ENCODE data around the gene ETNK1. TPM values are rescaled to one million over a fixed set of nuclear protein-coding genes. Genes with fewer than 3 reads are reported as not detected.
"Not testable (repeated sequence)": the region's sequence is repeated elsewhere in the genome, so short reads cannot be mapped to it uniquely, and the experiment has no call there.

Gene ETNK1
- total RNA-seq, 2 experiments from 2014 or later: 66.9 to 72.0 TPM

DNA sequence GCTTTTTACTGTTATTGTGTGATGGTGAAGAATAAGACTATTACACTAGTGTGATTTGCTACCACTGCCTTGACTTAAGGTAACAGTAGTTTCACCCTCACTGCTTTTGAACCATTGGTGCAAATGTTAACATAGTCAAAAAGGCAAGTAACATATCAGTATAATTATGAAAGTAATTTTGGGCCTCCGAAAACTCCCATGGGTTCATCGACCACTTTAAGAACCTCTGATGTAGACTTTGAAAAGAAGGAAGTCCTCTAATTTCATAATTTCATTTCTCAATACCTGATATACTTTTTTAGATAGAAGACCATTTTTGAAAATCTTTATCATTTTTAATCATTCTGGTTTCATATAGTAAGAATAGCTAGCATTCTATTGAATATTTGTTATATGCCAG is 57.7 kb downstream of the ETNK1 start:
- ChIA-PET CTCF (interaction anchor here (0.6 kb wide), 1 partner anchor 623 kb away, joined by 4 read pairs; no protein-coding TSS in a partner anchor), POLR2A (interaction anchor here (0.6 kb wide), 1 partner anchor 11 kb away, joined by 3 read pairs; no protein-coding TSS in a partner anchor)
- H3K27me3 Mint-ChIP-seq: no peaks in the 10 kb centered on the region
- H3K4me1 Mint-ChIP-seq: peaks cover 17% of the 10 kb centered on the region
- no peak overlapping the region for H3K4me3 Mint-ChIP-seq
- H3K27ac Mint-ChIP-seq: no peak overlapping the region
- peaks cover 36% of the 10 kb centered on the region for H3K36me3 Mint-ChIP-seq (ENCODE audit: low read depth)
- DNase-seq: no peak
- H3K9me3 Mint-ChIP-seq: no peaks in the 10 kb centered on the region

GRCh38 chr12:22683131-22683530 is 58.2 kb downstream of the ETNK1 start:
- POLR2A ChIA-PET: interaction anchor here (0.6 kb wide), 1 partner anchor 11 kb away, joined by 3 read pairs; no protein-coding TSS in a partner anchor
- CTCF ChIA-PET: interaction anchor here (0.6 kb wide), 1 partner anchor 623 kb away, joined by 4 read pairs; no protein-coding TSS in a partner anchor

DNA sequence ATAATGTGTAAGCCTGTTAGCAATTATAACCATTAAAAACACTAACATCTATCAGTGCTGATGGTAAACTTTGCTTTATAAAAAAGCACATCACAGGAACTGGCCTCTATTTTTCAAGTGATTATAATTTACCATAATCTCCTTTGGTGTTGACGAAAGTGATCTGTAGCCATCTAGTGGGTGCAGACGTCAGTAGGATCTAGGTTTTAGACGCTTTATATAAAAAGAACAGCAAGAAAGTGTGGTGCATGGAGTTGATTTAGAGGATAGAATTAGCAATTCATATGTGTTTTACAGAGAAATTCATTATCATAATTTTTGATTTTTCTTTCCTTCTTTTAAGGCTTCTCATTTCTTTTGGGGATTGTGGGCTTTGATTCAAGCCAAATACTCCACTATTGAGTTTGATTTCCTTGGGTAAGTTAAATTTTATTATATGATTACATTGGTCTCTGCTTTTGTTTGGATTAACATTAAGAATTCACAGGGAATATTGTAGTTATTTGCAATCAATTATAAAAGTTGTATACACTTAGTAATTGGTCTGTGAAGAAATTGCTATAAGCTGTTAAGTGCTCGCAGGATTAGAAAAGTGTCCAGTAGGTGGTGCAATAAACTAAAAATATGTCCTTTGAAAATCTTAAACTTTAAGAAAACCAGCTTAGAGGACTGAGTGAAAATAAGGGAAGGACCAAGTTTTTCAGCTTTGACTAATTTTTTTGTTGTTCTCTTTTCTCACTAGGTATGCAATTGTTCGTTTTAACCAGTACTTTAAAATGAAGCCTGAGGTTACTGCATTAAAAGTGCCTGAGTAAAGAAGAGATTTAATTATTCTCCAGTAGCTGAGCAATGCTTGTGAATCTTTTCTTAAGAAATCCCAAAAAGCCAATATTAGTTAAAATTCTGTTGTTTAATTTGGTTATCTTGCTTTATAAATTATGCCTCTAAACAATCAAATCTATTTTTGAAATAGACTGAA is 59.5 kb downstream of the ETNK1 start:
- ChIA-PET POLR2A (no interaction called here), CTCF (interaction anchor here (0.6 to 1.1 kb wide), 2 partner anchors 12 to 60 kb away, joined by 3 read pairs; partner anchors contain the start of gene ETNK1)
- Mint-ChIP-seq H3K4me1 (peaks cover 19% of the 10 kb centered on the region), H3K9me3 (no peaks in the 10 kb centered on the region), H3K27ac (no peak overlapping the region), H3K27me3 (no peaks in the 10 kb centered on the region), H3K4me3 (no peak overlapping the region), H3K36me3 (ENCODE audit: low read depth) (peaks cover 18% of the 10 kb centered on the region)
- DNase-seq: no peak

More at GRCh38 chr12:22683131-22683530, 58.2 kb downstream of the ETNK1 start:
- no peak for DNase-seq
- no peaks in the 10 kb centered on the region for H3K9me3 Mint-ChIP-seq
- no peaks in the 10 kb centered on the region for H3K27me3 Mint-ChIP-seq
- H3K4me1 Mint-ChIP-seq: peaks cover 19% of the 10 kb centered on the region
- H3K36me3 Mint-ChIP-seq (ENCODE audit: low read depth): peaks cover 31% of the 10 kb centered on the region
- no peak overlapping the region for H3K27ac Mint-ChIP-seq
- no peak overlapping the region for H3K4me3 Mint-ChIP-seq

DNA sequence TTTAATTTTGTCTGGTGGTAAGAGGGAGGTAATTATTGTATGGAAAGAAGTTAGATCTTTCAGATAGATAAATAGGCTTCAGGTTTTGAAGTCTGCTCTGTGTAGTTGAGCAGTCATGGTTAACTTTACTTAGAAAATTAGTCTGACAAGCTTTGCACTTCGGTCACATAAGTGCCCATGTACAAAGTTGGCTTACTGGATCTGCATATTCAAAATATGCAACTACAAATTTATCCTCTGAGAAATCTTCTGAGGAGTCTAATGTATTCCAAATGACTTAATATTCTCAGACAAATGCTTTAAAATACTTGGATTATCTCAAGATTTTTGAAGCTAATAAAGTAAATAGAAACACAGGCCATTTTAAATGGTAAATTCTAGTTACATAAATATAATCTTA is 61.2 kb downstream of the ETNK1 start:
- Mint-ChIP-seq H3K4me1 (peaks cover 19% of the 10 kb centered on the region), H3K27ac (no peak overlapping the region), H3K27me3 (no peaks in the 10 kb centered on the region), H3K9me3 (no peaks in the 10 kb centered on the region), H3K36me3 (ENCODE audit: low read depth) (peaks cover 16% of the 10 kb centered on the region), H3K4me3 (no peak overlapping the region)
- no peak for DNase-seq
- CTCF ChIA-PET: no interaction called here
- POLR2A ChIA-PET: no interaction called here

DNA sequence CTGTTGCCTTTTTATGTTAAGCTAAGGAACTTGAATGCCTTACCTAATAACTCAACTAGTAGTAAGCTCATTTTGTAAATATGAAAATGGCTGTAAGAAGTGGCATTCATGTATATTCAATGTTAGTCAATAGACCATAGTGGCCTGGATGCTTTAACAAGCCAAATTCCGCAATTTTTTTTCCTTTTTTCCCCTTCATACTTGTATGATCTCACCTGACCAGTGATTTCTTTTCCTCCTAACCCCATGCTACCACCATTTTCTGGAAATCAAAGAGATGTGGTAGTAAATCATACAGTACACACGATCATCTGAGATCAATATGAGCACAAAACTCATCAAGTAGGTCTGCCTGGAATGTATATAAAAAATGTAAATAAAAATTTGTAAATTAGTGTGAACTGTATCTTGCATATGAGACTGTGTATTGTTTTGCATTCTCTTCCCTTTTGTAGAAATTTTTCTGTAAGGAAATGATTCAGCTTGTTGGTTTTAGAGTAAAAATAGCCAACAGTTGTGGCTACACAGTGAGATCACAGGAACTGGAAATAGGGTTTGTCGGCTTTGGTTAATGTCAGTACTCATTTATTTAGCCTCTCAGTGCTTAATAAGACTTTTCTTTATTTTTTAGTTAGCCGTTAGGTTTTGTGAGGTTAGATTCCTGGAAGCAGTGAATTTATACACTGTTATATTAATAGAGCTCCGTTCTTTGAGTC is 62.5 kb downstream of the ETNK1 start:
- DNase-seq: no peak
- H3K27ac Mint-ChIP-seq: peak overlapping the region; percentile 38
- peaks cover 29% of the 10 kb centered on the region for H3K36me3 Mint-ChIP-seq (ENCODE audit: low read depth)
- H3K4me1 Mint-ChIP-seq: peaks cover 22% of the 10 kb centered on the region
- ChIA-PET POLR2A (no interaction called here), CTCF (interaction anchor here (0.6 to 0.7 kb wide), 2 partner anchors 125 to 309 kb away, joined by 3 read pairs; no protein-coding TSS in a partner anchor)
- H3K4me3 Mint-ChIP-seq: no peak overlapping the region
- H3K9me3 Mint-ChIP-seq: no peaks in the 10 kb centered on the region
- H3K27me3 Mint-ChIP-seq: no peaks in the 10 kb centered on the region

GRCh38 chr12:22689876-22690275 is 64.9 kb downstream of the ETNK1 start:
- no peak for DNase-seq
- H3K27me3 Mint-ChIP-seq: no peaks in the 10 kb centered on the region
- H3K27ac Mint-ChIP-seq: no peak overlapping the region
- H3K36me3 Mint-ChIP-seq (ENCODE audit: low read depth): peaks cover 25% of the 10 kb centered on the region
- POLR2A ChIA-PET: no interaction called here
- H3K4me1 Mint-ChIP-seq: peaks cover 20% of the 10 kb centered on the region
- no peak overlapping the region for H3K4me3 Mint-ChIP-seq
- CTCF ChIA-PET: no interaction called here
- H3K9me3 Mint-ChIP-seq: no peaks in the 10 kb centered on the region

GRCh38 chr12:22691319-22691718 is 66.3 kb downstream of the ETNK1 start:
- H3K27ac Mint-ChIP-seq: no peak overlapping the region
- ChIA-PET POLR2A (no interaction called here), CTCF (no interaction called here)
- DNase-seq: no peak
- H3K4me3 Mint-ChIP-seq: no peak overlapping the region
- H3K27me3 Mint-ChIP-seq: no peaks in the 10 kb centered on the region
- no peaks in the 10 kb centered on the region for H3K9me3 Mint-ChIP-seq
- H3K36me3 Mint-ChIP-seq (ENCODE audit: low read depth): peaks cover 20% of the 10 kb centered on the region
- H3K4me1 Mint-ChIP-seq: peaks cover 17% of the 10 kb centered on the region

GRCh38 chr12:22692467-22692866 is 67.5 kb downstream of the ETNK1 start:
- peaks cover 13% of the 10 kb centered on the region for H3K36me3 Mint-ChIP-seq (ENCODE audit: low read depth)
- DNase-seq, H3K27ac Mint-ChIP-seq, H3K4me3 Mint-ChIP-seq, H3K9me3 Mint-ChIP-seq, CTCF ChIA-PET, H3K27me3 Mint-ChIP-seq, H3K4me1 Mint-ChIP-seq, POLR2A ChIA-PET: not testable (repeated sequence)

DNA sequence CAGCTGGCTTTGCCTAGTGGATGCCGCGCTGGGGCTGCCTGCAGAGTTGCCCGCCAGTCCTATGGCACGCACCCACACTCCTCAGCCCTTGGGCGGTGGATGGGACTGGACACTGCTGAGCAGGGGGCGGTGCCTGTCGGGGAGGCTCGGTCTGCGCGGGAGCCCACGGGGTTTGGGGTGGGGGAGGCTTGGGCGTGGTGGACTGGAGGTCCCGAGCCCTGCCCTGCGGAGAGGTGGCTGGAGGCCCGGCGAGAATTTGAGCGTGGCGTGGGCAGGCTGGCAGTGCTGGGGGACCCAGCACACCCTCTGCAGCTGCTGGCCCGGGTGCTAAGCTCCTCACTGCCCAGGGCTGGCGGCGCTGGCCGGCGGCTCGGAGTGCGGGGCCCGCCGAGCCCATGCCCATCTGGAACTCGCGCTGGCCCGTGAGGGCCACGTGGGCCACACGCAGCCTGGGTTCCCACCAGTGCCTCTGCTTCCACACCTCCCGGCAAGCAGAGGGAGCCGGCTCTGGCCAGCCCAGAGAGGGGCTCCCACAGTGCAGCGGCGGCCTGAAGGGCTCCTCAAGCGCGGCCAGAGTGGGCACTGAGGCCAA is 68.1 kb downstream of the ETNK1 start:
- Mint-ChIP-seq H3K4me3 (no peak overlapping the region), H3K4me1 (peaks cover 3% of the 10 kb centered on the region), H3K36me3 (ENCODE audit: low read depth) (peaks cover 13% of the 10 kb centered on the region), H3K27me3 (peaks cover 7% of the 10 kb centered on the region), H3K9me3 (no peaks in the 10 kb centered on the region), H3K27ac (no peak overlapping the region)
- no peak for DNase-seq
- CTCF ChIA-PET: no interaction called here
- POLR2A ChIA-PET: no interaction called here

- ChIA-PET POLR2A (no interaction called here), CTCF (interaction anchor here (0.7 kb wide), 1 partner anchor 118 kb away, joined by 3 read pairs; no protein-coding TSS in a partner anchor)
- Mint-ChIP-seq H3K27ac (no peak overlapping the region), H3K9me3 (no peaks in the 10 kb centered on the region), H3K36me3 (ENCODE audit: low read depth) (no peaks in the 10 kb centered on the region), H3K27me3 (peaks cover 7% of the 10 kb centered on the region), H3K4me1 (no peaks in the 10 kb centered on the region), H3K4me3 (no peak overlapping the region)
- DNase-seq: no peak
Measured at GRCh38 chr12:22698576-22698975, 73.6 kb downstream of the ETNK1 start.

GRCh38 chr12:22699705-22700104 is 74.7 kb downstream of the ETNK1 start:
- H3K4me3 Mint-ChIP-seq; CTCF ChIA-PET; H3K36me3 Mint-ChIP-seq (ENCODE audit: low read depth); H3K27ac Mint-ChIP-seq; H3K27me3 Mint-ChIP-seq; DNase-seq; H3K9me3 Mint-ChIP-seq; POLR2A ChIA-PET; H3K4me1 Mint-ChIP-seq: not testable (repeated sequence)

GRCh38 chr12:22700106-22700505 is 75.1 kb downstream of the ETNK1 start:
- ChIA-PET POLR2A (no interaction called here), CTCF (interaction anchor here (0.6 kb wide), 1 partner anchor 454 kb away, joined by 3 read pairs; no protein-coding TSS in a partner anchor)
- no peaks in the 10 kb centered on the region for H3K9me3 Mint-ChIP-seq
- peaks cover 7% of the 10 kb centered on the region for H3K27me3 Mint-ChIP-seq
- no peak overlapping the region for H3K4me3 Mint-ChIP-seq
- H3K4me1 Mint-ChIP-seq: no peaks in the 10 kb centered on the region
- no peak overlapping the region for H3K27ac Mint-ChIP-seq
- no peak for DNase-seq
- H3K36me3 Mint-ChIP-seq (ENCODE audit: low read depth): no peaks in the 10 kb centered on the region
